ENCODE results near the gene VPS13D. TPM values are rescaled to one million over a fixed set of nuclear protein-coding genes. Genes with fewer than 3 reads are reported as not detected.

VPS13D gene
- total RNA-seq, 1 experiment from 2014 or later = 30.7 TPM

DNA sequence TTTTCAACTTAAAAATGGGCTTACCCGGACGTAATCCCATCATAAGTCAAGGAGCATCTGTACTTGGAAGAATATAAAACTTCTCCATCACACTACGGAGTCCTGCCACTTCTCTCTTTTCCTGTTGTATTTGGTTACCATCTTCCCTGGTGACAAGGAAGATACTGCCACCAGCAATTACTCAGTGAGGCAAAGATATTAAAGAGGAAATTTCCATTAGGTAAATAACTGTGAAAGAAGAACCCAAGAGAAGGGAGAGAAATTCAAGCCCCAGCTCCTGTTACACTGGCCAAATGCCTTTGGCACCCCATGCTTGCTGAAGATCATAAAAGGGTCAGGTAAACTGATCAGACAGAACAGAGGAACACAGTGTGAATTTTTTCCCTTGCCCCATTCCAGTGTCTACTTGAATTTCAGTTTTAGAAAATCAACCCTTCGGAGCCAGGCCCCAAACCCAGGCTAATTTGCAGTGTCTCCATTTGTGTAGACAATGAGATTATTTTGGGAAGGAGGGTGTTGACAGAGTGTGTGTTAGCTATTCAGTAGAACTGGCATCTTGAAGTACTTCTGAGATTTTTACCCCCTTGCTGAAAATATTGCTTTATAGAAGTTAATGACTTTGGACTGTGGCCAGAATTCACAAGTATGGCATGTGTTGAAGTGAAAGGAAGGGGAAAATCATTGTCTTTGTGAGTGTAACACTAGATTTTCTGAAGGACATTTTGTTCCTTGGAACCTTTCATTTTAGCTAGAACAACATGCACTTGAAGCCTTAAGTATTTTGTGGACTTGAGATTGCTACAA lies 221.1 kb downstream of the VPS13D start:
- no peak for TF ChIP-seq EZH2 (IDR thresholded peaks at IDR 0.05; ENCODE audit: low read length, unreplicated experiment)
- TF ChIP-seq, protein P1, sequence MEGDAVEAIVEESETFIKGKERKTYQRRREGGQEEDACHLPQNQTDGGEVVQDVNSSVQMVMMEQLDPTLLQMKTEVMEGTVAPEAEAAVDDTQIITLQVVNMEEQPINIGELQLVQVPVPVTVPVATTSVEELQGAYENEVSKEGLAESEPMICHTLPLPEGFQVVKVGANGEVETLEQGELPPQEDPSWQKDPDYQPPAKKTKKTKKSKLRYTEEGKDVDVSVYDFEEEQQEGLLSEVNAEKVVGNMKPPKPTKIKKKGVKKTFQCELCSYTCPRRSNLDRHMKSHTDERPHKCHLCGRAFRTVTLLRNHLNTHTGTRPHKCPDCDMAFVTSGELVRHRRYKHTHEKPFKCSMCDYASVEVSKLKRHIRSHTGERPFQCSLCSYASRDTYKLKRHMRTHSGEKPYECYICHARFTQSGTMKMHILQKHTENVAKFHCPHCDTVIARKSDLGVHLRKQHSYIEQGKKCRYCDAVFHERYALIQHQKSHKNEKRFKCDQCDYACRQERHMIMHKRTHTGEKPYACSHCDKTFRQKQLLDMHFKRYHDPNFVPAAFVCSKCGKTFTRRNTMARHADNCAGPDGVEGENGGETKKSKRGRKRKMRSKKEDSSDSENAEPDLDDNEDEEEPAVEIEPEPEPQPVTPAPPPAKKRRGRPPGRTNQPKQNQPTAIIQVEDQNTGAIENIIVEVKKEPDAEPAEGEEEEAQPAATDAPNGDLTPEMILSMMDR (conservative IDR thresholded peaks at IDR 0.05; ENCODE audit: low read depth, low read length) = no peak
- TF ChIP-seq EZH2phosphoT487 (IDR thresholded peaks at IDR 0.05; ENCODE audit: borderline replicate concordance, low read length) = no peak
- DNase-seq = no peak
- no peak overlapping the region for H3K4me2 ChIP-seq (ENCODE audit: low read length)
- H3K27ac ChIP-seq (ENCODE audit: low read length) = no peak overlapping the region
- no peaks in the 10 kb centered on the region for H3F3A ChIP-seq (ENCODE audit: low read length, unreplicated experiment)
- CTCF ChIA-PET = no interaction called here
- H3K4me3 ChIP-seq (ENCODE audit: low read length) = no peak overlapping the region
- no peaks in the 10 kb centered on the region for H3K9me3 ChIP-seq (ENCODE audit: low read length)
- H3K9me2 ChIP-seq (replicated peaks; ENCODE audit: low read length) = no peaks in the 10 kb centered on the region
- H2AFZ ChIP-seq (ENCODE audit: low read length) = no peak overlapping the region
- no peaks in the 10 kb centered on the region for H3K79me2 ChIP-seq (ENCODE audit: low read length)
- H3K4me1 ChIP-seq (ENCODE audit: insufficient read depth, low read length) = peaks cover 20% of the 10 kb centered on the region
- POLR2A ChIA-PET (ENCODE audit: unreplicated experiment) = no interaction called here
- H3K27me3 ChIP-seq (ENCODE audit: low read length) = no peaks in the 10 kb centered on the region
- H3K9ac ChIP-seq (ENCODE audit: low read length) = no peak overlapping the region
- no peak for ATAC-seq
- no TSS peak for BruUV-seq (replicated peaks)
- H3K36me3 ChIP-seq (ENCODE audit: low read depth, low read length) = peaks cover 8% of the 10 kb centered on the region; the same call in 1 of the 2 replicates
- intact Hi-C loops (cut with micrococcal nuclease) = no loop called here
- H4K20me1 ChIP-seq (ENCODE audit: low read length) = no peaks in the 10 kb centered on the region

DNA sequence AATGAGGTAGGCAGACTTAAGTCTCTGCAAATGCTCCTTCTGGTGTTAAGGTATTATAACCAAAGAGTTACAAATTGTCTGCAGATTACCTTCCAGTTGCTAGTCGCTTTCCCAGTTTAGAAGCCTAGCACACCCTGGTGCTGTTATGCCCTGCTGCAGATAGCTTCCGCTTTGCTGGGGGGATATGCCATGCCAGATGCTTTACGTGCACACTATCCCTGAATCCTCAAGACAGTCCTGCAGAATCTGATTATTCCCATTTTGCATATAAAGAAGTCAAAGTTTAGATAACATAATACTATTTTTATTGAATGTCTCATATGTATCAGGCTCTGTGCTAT lies 221.7 kb downstream of the VPS13D start:
- no peaks in the 10 kb centered on the region for H4K20me1 ChIP-seq (ENCODE audit: low read length)
- BruUV-seq (replicated peaks) = no TSS peak
- no peaks in the 10 kb centered on the region for H3K27me3 ChIP-seq (ENCODE audit: low read length)
- peaks cover 1% of the 10 kb centered on the region for H3F3A ChIP-seq (ENCODE audit: low read length, unreplicated experiment)
- DNase-seq (no peak), ATAC-seq (no peak)
- H3K4me3 ChIP-seq (ENCODE audit: low read length) = no peak overlapping the region
- POLR2A ChIA-PET (ENCODE audit: unreplicated experiment) = no interaction called here
- H3K9me3 ChIP-seq (ENCODE audit: low read length) = no peaks in the 10 kb centered on the region
- CTCF ChIA-PET = no interaction called here
- peaks cover 26% of the 10 kb centered on the region for H3K4me1 ChIP-seq (ENCODE audit: insufficient read depth, low read length)
- no peak overlapping the region for H3K9ac ChIP-seq (ENCODE audit: low read length)
- no peaks in the 10 kb centered on the region for H3K9me2 ChIP-seq (replicated peaks; ENCODE audit: low read length)
- H3K4me2 ChIP-seq (ENCODE audit: low read length) = no peak overlapping the region
- H3K36me3 ChIP-seq (ENCODE audit: low read depth, low read length) = peaks cover 8% of the 10 kb centered on the region; the same call in 1 of the 2 replicates
- intact Hi-C loops (cut with micrococcal nuclease) = no loop called here
- no peak overlapping the region for H2AFZ ChIP-seq (ENCODE audit: low read length)
- H3K79me2 ChIP-seq (ENCODE audit: low read length) = no peaks in the 10 kb centered on the region
- TF ChIP-seq, protein P1 (conservative IDR thresholded peaks at IDR 0.05; ENCODE audit: low read depth, low read length) = no peak
- TF ChIP-seq EZH2 (IDR thresholded peaks at IDR 0.05; ENCODE audit: low read length, unreplicated experiment) = no peak
- no peak for TF ChIP-seq EZH2phosphoT487 (IDR thresholded peaks at IDR 0.05; ENCODE audit: borderline replicate concordance, low read length)
- no peak overlapping the region for H3K27ac ChIP-seq (ENCODE audit: low read length)

DNA sequence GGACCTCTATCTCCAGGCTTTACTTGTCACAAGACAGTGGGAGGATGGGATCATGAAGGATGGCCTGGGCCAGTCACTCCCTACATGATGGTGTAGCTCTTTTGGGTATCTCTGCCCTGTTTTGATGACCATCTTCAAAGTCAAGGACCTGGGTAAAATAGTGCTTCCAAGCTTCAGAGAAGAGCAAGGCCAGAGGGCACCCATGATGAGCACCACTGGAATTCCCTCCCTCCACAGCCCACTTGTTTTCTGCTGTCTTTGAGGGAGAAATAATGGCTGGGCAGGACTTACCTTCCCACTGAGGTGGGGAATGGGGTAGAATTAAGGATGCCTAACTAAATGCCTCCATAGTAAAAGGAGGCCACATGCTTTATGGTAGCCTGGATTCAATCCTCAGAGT lies 222.4 kb downstream of the VPS13D start:
- ChIA-PET CTCF (no interaction called here), POLR2A (ENCODE audit: unreplicated experiment) (no interaction called here)
- intact Hi-C loops (cut with micrococcal nuclease) = no loop called here
- no peak overlapping the region for H3K9ac ChIP-seq (ENCODE audit: low read length)
- H3K9me2 ChIP-seq (replicated peaks; ENCODE audit: low read length) = no peaks in the 10 kb centered on the region
- no peak overlapping the region for H3K4me2 ChIP-seq (ENCODE audit: low read length)
- H3K79me2 ChIP-seq (ENCODE audit: low read length) = no peaks in the 10 kb centered on the region
- H4K20me1 ChIP-seq (ENCODE audit: low read length) = no peaks in the 10 kb centered on the region
- peaks cover 8% of the 10 kb centered on the region; the same call in 1 of the 2 replicates for H3K36me3 ChIP-seq (ENCODE audit: low read depth, low read length)
- TF ChIP-seq, protein P1 (conservative IDR thresholded peaks at IDR 0.05; ENCODE audit: low read depth, low read length) = no peak
- TF ChIP-seq EZH2phosphoT487 (IDR thresholded peaks at IDR 0.05; ENCODE audit: borderline replicate concordance, low read length) (no peak), EZH2 (IDR thresholded peaks at IDR 0.05; ENCODE audit: low read length, unreplicated experiment) (no peak)
- H2AFZ ChIP-seq (ENCODE audit: low read length) = no peak overlapping the region
- BruUV-seq (replicated peaks) = no TSS peak
- H3F3A ChIP-seq (ENCODE audit: low read length, unreplicated experiment) = peaks cover 3% of the 10 kb centered on the region
- no peak for DNase-seq
- no peak for ATAC-seq
- H3K4me3 ChIP-seq (ENCODE audit: low read length) = no peak overlapping the region
- H3K4me1 ChIP-seq (ENCODE audit: insufficient read depth, low read length) = peaks cover 33% of the 10 kb centered on the region
- H3K27ac ChIP-seq (ENCODE audit: low read length) = no peak overlapping the region
- no peaks in the 10 kb centered on the region for H3K9me3 ChIP-seq (ENCODE audit: low read length)
- H3K27me3 ChIP-seq (ENCODE audit: low read length) = no peaks in the 10 kb centered on the region

Data from PC-3 (cell line).